WI38 (cell line): ENCODE data around the gene PMEPA1.

ENCODE experiments used
- H3K4me3 ChIP-seq: 2 replicates; pipeline ENCODE4 v1.5.1; 2011; ENCODE audit warnings: low read depth, mild to moderate bottlenecking, control low read depth, low read length
- TF ChIP-seq, protein P1 (sequence below): IDR thresholded peaks from 2 replicates; pipeline ENCODE4 v1.5.1; 2012; ENCODE audit warnings: low read depth, mild to moderate bottlenecking, control low read depth, low read length

The PMEPA1 gene

DNA sequence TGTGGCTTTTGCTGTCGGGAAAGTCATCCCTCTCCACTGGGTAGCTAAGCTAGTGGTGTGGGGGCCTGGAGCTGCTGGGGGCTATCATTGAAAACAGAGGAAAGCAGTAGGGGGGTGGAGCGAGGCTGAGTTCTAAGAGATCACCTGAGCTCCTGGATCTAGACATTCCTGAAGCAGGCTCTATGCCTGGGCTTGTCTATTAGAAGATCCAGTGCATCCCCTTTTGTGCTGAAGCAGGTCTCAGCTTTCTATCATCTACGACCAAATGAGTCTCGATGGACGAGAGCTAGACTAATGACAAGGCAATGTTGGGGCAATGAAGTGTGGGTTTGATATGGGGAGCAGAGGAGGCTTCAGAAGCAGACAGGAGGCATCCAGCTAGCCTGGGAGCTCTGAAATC lies 108.1 kb downstream of the PMEPA1 start:
- H3K4me3 ChIP-seq: no peak overlapping the region
- TF ChIP-seq, protein P1, sequence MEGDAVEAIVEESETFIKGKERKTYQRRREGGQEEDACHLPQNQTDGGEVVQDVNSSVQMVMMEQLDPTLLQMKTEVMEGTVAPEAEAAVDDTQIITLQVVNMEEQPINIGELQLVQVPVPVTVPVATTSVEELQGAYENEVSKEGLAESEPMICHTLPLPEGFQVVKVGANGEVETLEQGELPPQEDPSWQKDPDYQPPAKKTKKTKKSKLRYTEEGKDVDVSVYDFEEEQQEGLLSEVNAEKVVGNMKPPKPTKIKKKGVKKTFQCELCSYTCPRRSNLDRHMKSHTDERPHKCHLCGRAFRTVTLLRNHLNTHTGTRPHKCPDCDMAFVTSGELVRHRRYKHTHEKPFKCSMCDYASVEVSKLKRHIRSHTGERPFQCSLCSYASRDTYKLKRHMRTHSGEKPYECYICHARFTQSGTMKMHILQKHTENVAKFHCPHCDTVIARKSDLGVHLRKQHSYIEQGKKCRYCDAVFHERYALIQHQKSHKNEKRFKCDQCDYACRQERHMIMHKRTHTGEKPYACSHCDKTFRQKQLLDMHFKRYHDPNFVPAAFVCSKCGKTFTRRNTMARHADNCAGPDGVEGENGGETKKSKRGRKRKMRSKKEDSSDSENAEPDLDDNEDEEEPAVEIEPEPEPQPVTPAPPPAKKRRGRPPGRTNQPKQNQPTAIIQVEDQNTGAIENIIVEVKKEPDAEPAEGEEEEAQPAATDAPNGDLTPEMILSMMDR: no peak

DNA sequence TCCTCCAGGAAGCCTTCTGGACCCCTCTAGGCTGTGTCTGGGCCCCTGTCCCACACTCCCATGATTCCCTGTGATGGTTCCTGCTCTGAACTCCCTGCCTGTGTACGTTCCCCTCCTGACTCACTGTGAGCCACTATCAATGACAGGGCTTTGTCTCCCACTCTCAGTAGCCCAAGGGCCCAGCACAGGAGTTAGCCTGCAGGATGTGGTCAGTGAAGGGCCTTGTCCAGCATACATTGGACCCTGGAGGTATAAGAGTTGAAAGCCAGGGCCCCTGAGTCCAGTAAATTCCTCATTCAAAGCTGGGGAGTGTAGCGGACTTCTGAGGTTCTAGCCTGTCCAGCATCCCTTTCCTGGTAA lies 108.6 kb downstream of the PMEPA1 start:
- TF ChIP-seq, protein P1: no peak
- no peak overlapping the region for H3K4me3 ChIP-seq

DNA sequence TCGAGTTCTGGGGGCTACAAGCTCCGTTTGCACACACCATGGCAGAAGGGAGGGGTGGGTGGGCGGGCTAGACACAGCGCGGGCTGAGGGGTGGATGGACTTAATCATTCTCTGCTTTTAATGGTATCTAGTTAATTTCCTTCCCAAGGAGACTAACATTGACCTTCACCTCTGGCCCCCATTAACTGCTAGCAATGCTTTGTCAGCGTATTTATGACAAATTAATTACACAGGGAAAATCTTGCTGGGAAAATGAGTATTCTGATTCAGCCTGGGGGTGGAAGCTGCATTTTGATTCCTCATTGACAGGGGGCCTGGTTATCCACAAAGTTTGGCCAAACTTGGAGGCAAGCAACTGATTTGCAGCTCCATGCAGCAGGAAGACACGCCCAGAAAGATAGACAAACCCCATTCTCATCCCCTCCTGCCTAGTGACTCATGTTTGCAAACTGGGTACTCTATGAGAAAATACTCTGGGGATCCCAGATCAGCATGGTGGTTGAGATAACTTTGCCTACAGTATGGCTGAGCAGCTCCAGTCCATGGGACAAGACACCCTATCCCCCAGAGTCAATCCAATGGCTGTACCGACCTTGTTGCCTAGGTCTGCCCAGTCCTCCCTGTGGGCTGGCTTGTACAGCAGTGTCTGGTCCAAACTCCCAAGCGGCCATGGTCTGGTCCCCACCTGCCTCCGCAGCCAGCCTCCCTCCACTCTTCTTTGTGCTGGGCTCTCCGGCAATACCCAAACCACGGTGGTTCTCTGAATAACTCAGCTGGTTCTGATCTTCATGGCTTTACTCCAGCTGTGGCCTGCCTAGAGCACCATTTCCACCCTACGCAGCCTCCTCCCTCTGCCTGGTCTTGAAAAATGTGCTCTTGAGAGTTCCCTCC lies 109.2 kb downstream of the PMEPA1 start:
- TF ChIP-seq, protein P1: no peak
- H3K4me3 ChIP-seq: no peak overlapping the region

DNA sequence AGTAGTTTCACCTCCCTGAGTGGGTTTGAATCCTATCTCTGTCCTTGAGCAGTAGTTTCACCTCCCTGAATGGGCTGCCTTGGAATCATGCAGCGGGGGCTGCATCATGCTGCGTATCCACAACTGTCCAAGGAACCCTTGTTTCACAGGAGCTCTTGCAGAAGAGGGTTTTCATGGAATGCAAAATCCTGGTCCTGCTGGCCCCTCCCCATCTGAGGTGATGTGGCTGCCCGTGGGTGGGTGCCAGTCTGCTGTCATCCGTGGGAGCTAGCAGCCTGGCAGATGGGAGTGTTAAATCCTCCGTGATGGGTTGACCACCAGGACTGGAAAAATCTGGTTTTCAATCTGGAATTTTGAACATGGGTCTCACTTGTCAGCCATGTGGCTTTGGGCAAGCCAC lies 111.3 kb downstream of the PMEPA1 start:
- TF ChIP-seq, protein P1: no peak
- no peak overlapping the region for H3K4me3 ChIP-seq
